ENCODE data around the gene NR5A2. TPM values are rescaled to one million over a fixed set of nuclear protein-coding genes. Genes with fewer than 3 reads are reported as not detected.
"Not testable (repeated sequence)": the region's sequence is repeated elsewhere in the genome, so short reads cannot be mapped to it uniquely, and the experiment has no call there.

Gene NR5A2
- total RNA-seq, 2 donors from 2014 or later = 98.3 to 202 TPM

- no peak overlapping the region for H3K4me3 ChIP-seq
- TF ChIP-seq CTCF (IDR thresholded peaks at IDR 0.05) (no peak), POLR2A (IDR thresholded peaks at IDR 0.05) (no peak)
- H3K4me1 ChIP-seq = peaks cover 21% of the 10 kb centered on the region
- ATAC-seq = no peak
- no peaks in the 10 kb centered on the region for H3K27me3 ChIP-seq
- intact Hi-C loops (cut with DNase I) = no loop called here
- WGBS, 2 donors = 81 to 82% methylated on average over 7 of the region's 7 CpGs
- no peak for DNase-seq
- no peaks in the 10 kb centered on the region for H3K36me3 ChIP-seq (replicated peaks in 1 of 2; ENCODE audit: insufficient read depth in 1 of 2, low read depth in 2 of 2)
- no peaks in the 10 kb centered on the region for H3K9me3 ChIP-seq
- H3K27ac ChIP-seq = no peak overlapping the region
Observed at GRCh38 chr1:200182701-200183100, 155.2 kb downstream of the NR5A2 start.

- no peak for ATAC-seq
- Histone ChIP-seq H3K9me3 (no peaks in the 10 kb centered on the region), H3K4me3 (no peak overlapping the region), H3K27ac (peak overlapping the region in 3 of 4 donors; percentile 21 to 56 (median 27)), H3K4me1 (peaks cover 21% of the 10 kb centered on the region), H3K36me3 (replicated peaks in 1 of 2; ENCODE audit: insufficient read depth in 1 of 2, low read depth in 2 of 2) (no peaks in the 10 kb centered on the region), H3K27me3 (no peaks in the 10 kb centered on the region)
- intact Hi-C loops (cut with DNase I) = no loop called here
- DNase-seq = no peak
- TF ChIP-seq CTCF (IDR thresholded peaks at IDR 0.05) (no peak), POLR2A (IDR thresholded peaks at IDR 0.05) (no peak)
- 58 to 65% methylated on average over 2 of the region's 2 CpGs for WGBS, 2 donors
Observed at GRCh38 chr1:200183637-200184036, 156.1 kb downstream of the NR5A2 start.

- intact Hi-C loops (cut with DNase I) = no loop called here
- no peaks in the 10 kb centered on the region for H3K36me3 ChIP-seq (replicated peaks in 1 of 2; ENCODE audit: insufficient read depth in 1 of 2, low read depth in 2 of 2)
- TF ChIP-seq POLR2A (IDR thresholded peaks at IDR 0.05) (no peak), CTCF (IDR thresholded peaks at IDR 0.05) (no peak)
- H3K4me3 ChIP-seq = no peak overlapping the region
- peak overlapping the region in 3 of 4 donors; percentile 21 to 56 (median 27) for H3K27ac ChIP-seq
- no peaks in the 10 kb centered on the region for H3K9me3 ChIP-seq
- DNase-seq (peak; percentile 84 to 94 (median 92)), ATAC-seq (peak; percentile 80)
- peaks cover 21% of the 10 kb centered on the region for H3K4me1 ChIP-seq
- no peaks in the 10 kb centered on the region for H3K27me3 ChIP-seq
- 20 to 27% methylated on average over 4 of the region's 4 CpGs for WGBS, 2 donors
Observed at GRCh38 chr1:200184196-200184595, 156.7 kb downstream of the NR5A2 start.

- intact Hi-C loops (cut with DNase I); ATAC-seq; H3K27ac ChIP-seq; DNase-seq; H3K4me3 ChIP-seq; H3K36me3 ChIP-seq (replicated peaks in 1 of 2; ENCODE audit: insufficient read depth in 1 of 2, low read depth in 2 of 2); H3K9me3 ChIP-seq; H3K27me3 ChIP-seq: not testable (repeated sequence)
- WGBS, 2 donors = 78 to 90% methylated on average over 8 of the region's 8 CpGs
- H3K4me1 ChIP-seq = peaks cover 21% of the 10 kb centered on the region
Observed at GRCh38 chr1:200185191-200185590, 157.7 kb downstream of the NR5A2 start.

- intact Hi-C loops (cut with DNase I); ATAC-seq; H3K27me3 ChIP-seq; H3K9me3 ChIP-seq; DNase-seq; H3K36me3 ChIP-seq (replicated peaks in 1 of 2; ENCODE audit: insufficient read depth in 1 of 2, low read depth in 2 of 2); H3K27ac ChIP-seq; H3K4me3 ChIP-seq: not testable (repeated sequence)
- 70 to 98% methylated on average over 2 of the region's 2 CpGs for WGBS, 2 donors
- peaks cover 14% of the 10 kb centered on the region for H3K4me1 ChIP-seq
Observed at GRCh38 chr1:200187332-200187731, 159.8 kb downstream of the NR5A2 start.

- intact Hi-C loops (cut with DNase I) = no loop called here
- WGBS, 2 donors = 57 to 63% methylated on average over 3 of the region's 3 CpGs
- DNase-seq (no peak), ATAC-seq (no peak)
- Histone ChIP-seq H3K36me3 (replicated peaks in 1 of 2; ENCODE audit: insufficient read depth in 1 of 2, low read depth in 2 of 2) (no peaks in the 10 kb centered on the region), H3K27me3 (no peaks in the 10 kb centered on the region), H3K4me3 (no peak overlapping the region), H3K27ac (no peak overlapping the region), H3K9me3 (no peaks in the 10 kb centered on the region), H3K4me1 (no peaks in the 10 kb centered on the region)
- TF ChIP-seq CTCF (IDR thresholded peaks at IDR 0.05) (no peak), POLR2A (IDR thresholded peaks at IDR 0.05) (no peak)
Observed at GRCh38 chr1:200191993-200192392, 164.5 kb downstream of the NR5A2 start.

Data from body of pancreas (tissue), 4 donors.